ENCODE measurements around the gene PTPRD. TPM values are rescaled to one million over a fixed set of nuclear protein-coding genes. Genes with fewer than 3 reads are reported as not detected.

Gene PTPRD
- total and polyA plus RNA-seq, 2 of the 4 experiments (the other 2 are of a cell fraction), result 0.07 to 0.18 TPM

GRCh38 chr9:8684978-8685708 lies 1927.7 kb downstream of the PTPRD start:
- H2BK15ac ChIP-seq (ENCODE audit: low read depth, low read length), result no peak overlapping the region
- DNase-seq, result no peak
- H3K4me2 ChIP-seq (ENCODE audit: low read depth, low read length), result no peak overlapping the region
- no peak overlapping the region for H4K5ac ChIP-seq (ENCODE audit: low read depth, low read length)
- in situ Hi-C loops (cut with MboI; ENCODE audit: low sequenced_read_pairs) (no loop called here), dilution Hi-C loops (cut with HindIII; ENCODE audit: low sequenced_read_pairs, unreplicated experiment) (no loop called here), intact Hi-C loops (cut with micrococcal nuclease) (no loop called here)
- no peak overlapping the region for H3K14ac ChIP-seq (replicated peaks; ENCODE audit: low read depth, low read length)
- H3K23ac ChIP-seq (ENCODE audit: low read depth, low read length), result no peak overlapping the region
- H4K91ac ChIP-seq (ENCODE audit: insufficient read depth, low read depth, low read length), result no peak overlapping the region
- H2BK20ac ChIP-seq (ENCODE audit: low read depth, low read length), result no peak overlapping the region
- no peak overlapping the region for H3K18ac ChIP-seq (ENCODE audit: low read depth, low read length)
- no peak overlapping the region for H2AK5ac ChIP-seq (ENCODE audit: low read depth, low read length)
- H2AK9ac ChIP-seq (replicated peaks; ENCODE audit: low read depth, low read length, poor library complexity), result no peak overlapping the region
- no peaks in the 10 kb centered on the region for H3K36me3 ChIP-seq (ENCODE audit: control insufficient read depth, insufficient read depth, low read length)
- H2BK5ac ChIP-seq (ENCODE audit: low read depth, low read length, poor library complexity, severe bottlenecking), result no peak overlapping the region
- TF ChIP-seq RCOR1 (IDR thresholded peaks at IDR 0.05; ENCODE audit: insufficient replicate concordance, low read length), result no peak
- TF ChIP-seq, protein P1, sequence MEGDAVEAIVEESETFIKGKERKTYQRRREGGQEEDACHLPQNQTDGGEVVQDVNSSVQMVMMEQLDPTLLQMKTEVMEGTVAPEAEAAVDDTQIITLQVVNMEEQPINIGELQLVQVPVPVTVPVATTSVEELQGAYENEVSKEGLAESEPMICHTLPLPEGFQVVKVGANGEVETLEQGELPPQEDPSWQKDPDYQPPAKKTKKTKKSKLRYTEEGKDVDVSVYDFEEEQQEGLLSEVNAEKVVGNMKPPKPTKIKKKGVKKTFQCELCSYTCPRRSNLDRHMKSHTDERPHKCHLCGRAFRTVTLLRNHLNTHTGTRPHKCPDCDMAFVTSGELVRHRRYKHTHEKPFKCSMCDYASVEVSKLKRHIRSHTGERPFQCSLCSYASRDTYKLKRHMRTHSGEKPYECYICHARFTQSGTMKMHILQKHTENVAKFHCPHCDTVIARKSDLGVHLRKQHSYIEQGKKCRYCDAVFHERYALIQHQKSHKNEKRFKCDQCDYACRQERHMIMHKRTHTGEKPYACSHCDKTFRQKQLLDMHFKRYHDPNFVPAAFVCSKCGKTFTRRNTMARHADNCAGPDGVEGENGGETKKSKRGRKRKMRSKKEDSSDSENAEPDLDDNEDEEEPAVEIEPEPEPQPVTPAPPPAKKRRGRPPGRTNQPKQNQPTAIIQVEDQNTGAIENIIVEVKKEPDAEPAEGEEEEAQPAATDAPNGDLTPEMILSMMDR (conservative IDR thresholded peaks at IDR 0.05; ENCODE audit: low read depth, low read length), result no peak
- TF ChIP-seq CHD1 (IDR thresholded peaks at IDR 0.05; ENCODE audit: low read depth, low read length), result no peak
- TF ChIP-seq, protein P2, sequence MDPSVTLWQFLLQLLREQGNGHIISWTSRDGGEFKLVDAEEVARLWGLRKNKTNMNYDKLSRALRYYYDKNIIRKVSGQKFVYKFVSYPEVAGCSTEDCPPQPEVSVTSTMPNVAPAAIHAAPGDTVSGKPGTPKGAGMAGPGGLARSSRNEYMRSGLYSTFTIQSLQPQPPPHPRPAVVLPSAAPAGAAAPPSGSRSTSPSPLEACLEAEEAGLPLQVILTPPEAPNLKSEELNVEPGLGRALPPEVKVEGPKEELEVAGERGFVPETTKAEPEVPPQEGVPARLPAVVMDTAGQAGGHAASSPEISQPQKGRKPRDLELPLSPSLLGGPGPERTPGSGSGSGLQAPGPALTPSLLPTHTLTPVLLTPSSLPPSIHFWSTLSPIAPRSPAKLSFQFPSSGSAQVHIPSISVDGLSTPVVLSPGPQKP (IDR thresholded peaks at IDR 0.05; ENCODE audit: borderline replicate concordance, low read depth, low read length), result no peak
- no peak for TF ChIP-seq SMC3 (IDR thresholded peaks at IDR 0.05; ENCODE audit: low read depth, low read length)
- TF ChIP-seq POLR2A (IDR thresholded peaks at IDR 0.05; ENCODE audit: low read depth, low read length), result no peak
- no peak for TF ChIP-seq RAD21 (IDR thresholded peaks at IDR 0.05; ENCODE audit: low read length)
- no peak for TF ChIP-seq CEBPB (IDR thresholded peaks at IDR 0.05; ENCODE audit: low read depth, low read length)
- no peak for TF ChIP-seq MAZ (IDR thresholded peaks at IDR 0.05; ENCODE audit: borderline replicate concordance, low read depth, low read length)
- TF ChIP-seq, protein P3, sequence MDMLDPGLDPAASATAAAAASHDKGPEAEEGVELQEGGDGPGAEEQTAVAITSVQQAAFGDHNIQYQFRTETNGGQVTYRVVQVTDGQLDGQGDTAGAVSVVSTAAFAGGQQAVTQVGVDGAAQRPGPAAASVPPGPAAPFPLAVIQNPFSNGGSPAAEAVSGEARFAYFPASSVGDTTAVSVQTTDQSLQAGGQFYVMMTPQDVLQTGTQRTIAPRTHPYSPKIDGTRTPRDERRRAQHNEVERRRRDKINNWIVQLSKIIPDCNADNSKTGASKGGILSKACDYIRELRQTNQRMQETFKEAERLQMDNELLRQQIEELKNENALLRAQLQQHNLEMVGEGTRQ (IDR thresholded peaks at IDR 0.05; ENCODE audit: low read depth, low read length), result no peak
- no peak for TF ChIP-seq MXI1 (IDR thresholded peaks at IDR 0.05; ENCODE audit: borderline replicate concordance, low read depth, low read length)
- TF ChIP-seq BHLHE40 (IDR thresholded peaks at IDR 0.05; ENCODE audit: low read depth, low read length), result no peak
- no peak for TF ChIP-seq RFX5 (IDR thresholded peaks at IDR 0.05; ENCODE audit: low read depth, low read length)
- no peak for TF ChIP-seq MAFK (IDR thresholded peaks at IDR 0.05; ENCODE audit: low read depth, low read length)
- TF ChIP-seq FOS (IDR thresholded peaks at IDR 0.05; ENCODE audit: low read depth, low read length), result no peak
- TF ChIP-seq NFE2L2 (IDR thresholded peaks at IDR 0.05; ENCODE audit: low read depth, low read length), result no peak
- H3K27me3 ChIP-seq (ENCODE audit: control insufficient read depth, insufficient read depth, low read length), result no peaks in the 10 kb centered on the region; the same call in 1 of the 2 replicates
- no peak overlapping the region for H3K27ac ChIP-seq (ENCODE audit: insufficient read depth, low read length)
- no peak overlapping the region for H3K4me3 ChIP-seq (ENCODE audit: insufficient read depth, low read depth, low read length)
- H3K4me1 ChIP-seq (ENCODE audit: control insufficient read depth, insufficient read depth, low read length), result no peaks in the 10 kb centered on the region
- no peaks in the 10 kb centered on the region for H3K9me3 ChIP-seq (ENCODE audit: control insufficient read depth, insufficient read depth, low read length)
- no peak overlapping the region for H3K56ac ChIP-seq (ENCODE audit: extremely low read depth, insufficient read depth, low read length)
- H3K79me1 ChIP-seq (ENCODE audit: low read depth in 1 of 2, low read length in 2 of 2), result no peaks in the 10 kb centered on the region
- H3K4ac ChIP-seq (ENCODE audit: low read depth, low read length), result no peak overlapping the region
- CTCF ChIA-PET, result interaction anchor here (0.6 kb wide), 1 partner anchor 77 kb away, joined by 3 read pairs; no protein-coding TSS in a partner anchor
- no peak overlapping the region for H2BK120ac ChIP-seq (ENCODE audit: low read depth, low read length)
- no peak overlapping the region for H2AFZ ChIP-seq (replicated peaks; ENCODE audit: low read length, poor library complexity)
- no peak overlapping the region for H3K9ac ChIP-seq (ENCODE audit: low read depth, low read length)
- POLR2A ChIA-PET (ENCODE audit: unreplicated experiment), result no interaction called here
- H4K8ac ChIP-seq (ENCODE audit: low read depth in 2 of 2, low read length in 2 of 2), result no peak overlapping the region
- WGBS, 2 experiments (ENCODE audit: extremely low coverage in 2 of 2, insufficient read length in 1 of 2), result no CpG with 5 or more reads among the region's 4 CpGs
- H4K20me1 ChIP-seq (ENCODE audit: insufficient read depth, low read length), result no peaks in the 10 kb centered on the region
- no peaks in the 10 kb centered on the region for H3K9me1 ChIP-seq (ENCODE audit: insufficient read depth, low read length)
- ATAC-seq (ENCODE audit: low read depth), result no peak
- no TSS peak for BruUV-seq (replicated peaks)
